ENCODE results near the gene TPCN2.

DNA sequence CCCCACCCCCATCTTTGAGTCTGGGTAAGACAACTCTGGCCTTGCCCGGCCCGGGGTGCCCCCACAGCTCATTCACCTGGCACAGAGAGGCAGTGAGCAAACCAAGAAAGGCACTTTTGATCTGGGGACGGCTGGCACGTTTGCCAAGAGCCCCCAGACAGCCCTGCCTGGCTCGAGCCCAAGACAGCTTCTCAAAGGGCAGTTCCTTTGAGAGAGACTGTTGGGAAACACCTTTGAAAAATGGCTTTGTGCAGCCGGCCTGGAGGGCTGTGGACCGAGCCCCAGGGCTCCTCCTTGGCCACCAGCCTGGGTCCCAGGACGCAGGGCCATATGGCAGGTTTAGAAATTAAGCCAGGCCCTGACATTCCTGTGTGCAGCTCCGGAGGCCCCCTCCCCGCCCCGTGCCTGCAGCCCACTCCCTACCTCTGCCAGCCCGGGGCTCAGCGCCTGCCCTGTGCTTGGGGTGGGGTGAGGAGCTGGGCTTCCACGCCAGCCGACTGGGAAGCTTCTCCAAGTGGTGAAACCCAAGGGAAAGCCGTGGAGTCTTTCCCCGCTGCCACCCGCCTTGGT lies 56.8 kb downstream of the TPCN2 start:
- TF ChIP-seq, protein P1, sequence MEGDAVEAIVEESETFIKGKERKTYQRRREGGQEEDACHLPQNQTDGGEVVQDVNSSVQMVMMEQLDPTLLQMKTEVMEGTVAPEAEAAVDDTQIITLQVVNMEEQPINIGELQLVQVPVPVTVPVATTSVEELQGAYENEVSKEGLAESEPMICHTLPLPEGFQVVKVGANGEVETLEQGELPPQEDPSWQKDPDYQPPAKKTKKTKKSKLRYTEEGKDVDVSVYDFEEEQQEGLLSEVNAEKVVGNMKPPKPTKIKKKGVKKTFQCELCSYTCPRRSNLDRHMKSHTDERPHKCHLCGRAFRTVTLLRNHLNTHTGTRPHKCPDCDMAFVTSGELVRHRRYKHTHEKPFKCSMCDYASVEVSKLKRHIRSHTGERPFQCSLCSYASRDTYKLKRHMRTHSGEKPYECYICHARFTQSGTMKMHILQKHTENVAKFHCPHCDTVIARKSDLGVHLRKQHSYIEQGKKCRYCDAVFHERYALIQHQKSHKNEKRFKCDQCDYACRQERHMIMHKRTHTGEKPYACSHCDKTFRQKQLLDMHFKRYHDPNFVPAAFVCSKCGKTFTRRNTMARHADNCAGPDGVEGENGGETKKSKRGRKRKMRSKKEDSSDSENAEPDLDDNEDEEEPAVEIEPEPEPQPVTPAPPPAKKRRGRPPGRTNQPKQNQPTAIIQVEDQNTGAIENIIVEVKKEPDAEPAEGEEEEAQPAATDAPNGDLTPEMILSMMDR (conservative IDR thresholded peaks at IDR 0.05 in 1 of 2, IDR thresholded peaks at IDR 0.05 in 1 of 2; ENCODE audit: extremely low read depth in 1 of 2, insufficient read depth in 1 of 2, low read depth in 1 of 2, low read length in 2 of 2): no peak
- no peak for TF ChIP-seq EZH2 (IDR thresholded peaks at IDR 0.05; ENCODE audit: borderline replicate concordance, low read length)
